ENCODE results near the gene PTPRA.
"Not testable (repeated sequence)": the region's sequence is repeated elsewhere in the genome, so short reads cannot be mapped to it uniquely, and the experiment has no call there.

Gene PTPRA

DNA sequence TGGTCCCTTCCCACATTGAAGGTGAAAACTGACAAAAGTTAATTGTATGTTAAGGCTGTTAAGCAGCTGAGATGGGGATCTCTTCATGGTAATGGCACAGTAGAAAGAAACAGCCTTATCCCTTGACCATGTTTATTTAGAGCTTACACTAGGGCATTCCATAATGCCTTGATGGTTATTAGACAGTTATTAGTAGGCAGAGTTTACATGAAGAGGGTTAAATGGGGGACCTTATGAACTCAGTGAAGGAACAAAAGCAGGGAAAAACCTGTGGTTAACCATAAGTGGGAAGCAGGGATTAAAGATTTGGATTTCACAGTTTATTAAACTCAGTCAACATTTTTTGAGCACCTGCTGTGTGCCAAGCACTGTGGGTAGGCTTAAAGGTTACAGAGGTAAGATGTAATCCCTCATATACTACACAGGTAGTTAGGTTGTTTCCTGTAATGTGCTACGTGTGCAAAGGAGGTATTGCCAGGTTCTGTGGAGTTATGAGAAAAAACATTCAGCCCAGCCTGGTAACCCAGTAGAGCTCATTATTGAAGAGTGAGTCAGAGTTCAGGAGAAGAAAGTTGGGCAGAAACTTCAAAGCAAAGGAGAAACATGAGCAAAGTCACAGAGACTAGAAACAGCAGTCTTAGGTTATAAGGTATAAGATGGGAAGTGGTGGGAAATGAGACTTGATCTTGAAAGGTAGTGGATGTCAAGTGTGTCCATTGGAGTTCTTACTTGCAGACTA is 137.9 kb downstream of the PTPRA start:
- H3K27me3 Mint-ChIP-seq, result no peaks in the 10 kb centered on the region
- H3K4me1 Mint-ChIP-seq (ENCODE audit: low read depth), result peaks cover 52% of the 10 kb centered on the region

GRCh38 chr20:3011752-3012151 is 138.5 kb downstream of the PTPRA start:
- H3K36me3 Mint-ChIP-seq (ENCODE audit: low read depth), result peaks cover 51% of the 10 kb centered on the region
- H3K9me3 Mint-ChIP-seq, result no peaks in the 10 kb centered on the region
- H3K27me3 Mint-ChIP-seq, result no peaks in the 10 kb centered on the region
- peaks cover 55% of the 10 kb centered on the region for H3K4me1 Mint-ChIP-seq (ENCODE audit: low read depth)
- H3K4me3 Mint-ChIP-seq, result no peak overlapping the region
- H3K27ac Mint-ChIP-seq, result peak overlapping the region; percentile 82

More for the DNA sequence above, 137.9 kb downstream of the PTPRA start:
- Mint-ChIP-seq H3K27ac (peak overlapping the region; percentile 82), H3K4me3 (no peak overlapping the region), H3K9me3 (no peaks in the 10 kb centered on the region), H3K36me3 (ENCODE audit: low read depth) (peaks cover 49% of the 10 kb centered on the region)

- Mint-ChIP-seq H3K36me3 (ENCODE audit: low read depth) (peaks cover 47% of the 10 kb centered on the region), H3K4me1 (ENCODE audit: low read depth) (peaks cover 61% of the 10 kb centered on the region), H3K27ac (peak overlapping the region; percentile 34), H3K4me3 (no peak overlapping the region), H3K9me3 (no peaks in the 10 kb centered on the region), H3K27me3 (no peaks in the 10 kb centered on the region)
These were observed 140.5 kb downstream of the PTPRA start for GRCh38 chr20:3013771-3014170.

- H3K27me3 Mint-ChIP-seq, result no peaks in the 10 kb centered on the region
- peaks cover 43% of the 10 kb centered on the region for H3K36me3 Mint-ChIP-seq (ENCODE audit: low read depth)
- no peaks in the 10 kb centered on the region for H3K9me3 Mint-ChIP-seq
- H3K4me1 Mint-ChIP-seq (ENCODE audit: low read depth), result peaks cover 61% of the 10 kb centered on the region
- no peak overlapping the region for H3K4me3 Mint-ChIP-seq
- H3K27ac Mint-ChIP-seq, result no peak overlapping the region
These were observed 140.9 kb downstream of the PTPRA start for GRCh38 chr20:3014179-3014578.

GRCh38 chr20:3014662-3015061 is 141.4 kb downstream of the PTPRA start:
- peak overlapping the region; percentile 7 for H3K4me3 Mint-ChIP-seq
- H3K9me3 Mint-ChIP-seq, result no peaks in the 10 kb centered on the region
- peaks cover 38% of the 10 kb centered on the region for H3K36me3 Mint-ChIP-seq (ENCODE audit: low read depth)
- H3K27me3 Mint-ChIP-seq, result no peaks in the 10 kb centered on the region
- H3K4me1 Mint-ChIP-seq (ENCODE audit: low read depth), result peaks cover 58% of the 10 kb centered on the region
- peak overlapping the region; percentile 79 for H3K27ac Mint-ChIP-seq

DNA sequence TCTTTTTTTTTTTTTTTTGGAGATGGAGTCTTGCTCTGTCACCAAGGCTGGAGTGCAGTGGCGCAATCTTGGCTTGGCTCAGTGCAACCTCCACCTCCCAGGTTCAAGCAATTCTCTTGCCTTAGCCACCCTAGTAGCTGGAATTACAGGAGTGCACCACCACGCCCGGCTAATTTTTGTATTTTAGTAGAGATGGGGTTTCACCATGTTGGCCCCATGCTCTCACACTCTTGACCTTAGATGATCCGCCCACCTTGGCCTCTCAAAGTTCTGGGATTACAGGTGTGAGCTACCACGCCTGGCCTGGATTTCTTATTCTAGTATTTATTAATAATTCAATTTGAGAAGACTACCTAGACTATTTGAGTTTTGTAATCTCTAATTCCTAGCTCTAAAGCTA is 142.0 kb downstream of the PTPRA start:
- H3K9me3 Mint-ChIP-seq, H3K27me3 Mint-ChIP-seq: not testable (repeated sequence)
- Mint-ChIP-seq H3K36me3 (ENCODE audit: low read depth) (peaks cover 37% of the 10 kb centered on the region), H3K4me3 (peak overlapping the region; percentile 7), H3K27ac (peak overlapping the region; percentile 79), H3K4me1 (ENCODE audit: low read depth) (peaks cover 58% of the 10 kb centered on the region)

DNA sequence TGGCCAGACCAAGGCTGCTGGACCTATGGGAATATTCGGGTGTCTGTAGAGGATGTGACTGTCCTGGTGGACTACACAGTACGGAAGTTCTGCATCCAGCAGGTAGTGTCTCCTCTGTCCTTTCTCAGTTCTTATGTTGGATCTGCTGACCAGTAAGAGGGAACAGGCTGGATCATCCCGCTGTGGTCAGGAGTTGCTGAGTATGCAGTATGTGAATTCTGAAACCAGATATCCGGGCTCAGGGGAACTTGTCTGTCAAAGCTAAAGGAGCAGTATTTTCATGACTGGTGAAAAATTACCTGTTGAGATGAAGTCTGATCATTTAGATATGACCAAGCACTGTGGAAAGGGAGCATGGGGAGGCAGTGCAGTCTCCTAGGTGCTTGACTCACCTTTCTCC is 148.0 kb downstream of the PTPRA start:
- Mint-ChIP-seq H3K4me1 (ENCODE audit: low read depth) (peaks cover 21% of the 10 kb centered on the region), H3K4me3 (no peak overlapping the region), H3K36me3 (ENCODE audit: low read depth) (peaks cover 67% of the 10 kb centered on the region), H3K9me3 (no peaks in the 10 kb centered on the region), H3K27ac (peak overlapping the region; percentile 21), H3K27me3 (no peaks in the 10 kb centered on the region)

- Mint-ChIP-seq H3K27me3 (no peaks in the 10 kb centered on the region), H3K4me3 (no peak overlapping the region), H3K4me1 (ENCODE audit: low read depth) (peaks cover 18% of the 10 kb centered on the region), H3K9me3 (no peaks in the 10 kb centered on the region), H3K27ac (peak overlapping the region; percentile 21), H3K36me3 (ENCODE audit: low read depth) (peaks cover 67% of the 10 kb centered on the region)
These were observed 148.5 kb downstream of the PTPRA start for GRCh38 chr20:3021777-3022176.

GRCh38 chr20:3022559-3023490 is 149.5 kb downstream of the PTPRA start:
- peaks cover 12% of the 10 kb centered on the region for H3K4me1 Mint-ChIP-seq (ENCODE audit: low read depth)
- not testable (repeated sequence) for H3K4me3 Mint-ChIP-seq, H3K9me3 Mint-ChIP-seq, H3K27me3 Mint-ChIP-seq, H3K27ac Mint-ChIP-seq
- peaks cover 66% of the 10 kb centered on the region for H3K36me3 Mint-ChIP-seq (ENCODE audit: low read depth)

DNA sequence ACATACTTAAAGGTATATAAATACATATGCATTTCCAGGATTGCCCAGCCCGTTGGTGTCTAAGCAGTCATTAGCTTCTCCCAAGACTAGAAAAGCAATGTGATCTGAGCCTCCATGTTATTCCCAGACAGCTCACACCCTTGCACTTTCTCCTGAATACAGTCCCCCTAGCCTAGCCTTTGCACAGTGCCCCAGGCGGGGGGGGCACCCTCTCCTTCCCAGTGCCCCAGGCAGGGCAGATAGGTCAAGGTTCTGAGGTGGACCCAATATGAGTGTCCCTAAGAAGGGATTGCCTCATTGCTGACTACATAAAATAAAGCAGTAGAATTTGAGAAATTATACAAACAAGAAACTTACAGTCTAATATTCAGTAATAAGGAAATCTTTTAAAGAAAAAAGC is 154.7 kb downstream of the PTPRA start:
- peaks cover 57% of the 10 kb centered on the region for H3K36me3 Mint-ChIP-seq (ENCODE audit: low read depth)
- no peaks in the 10 kb centered on the region for H3K27me3 Mint-ChIP-seq
- no peaks in the 10 kb centered on the region for H3K9me3 Mint-ChIP-seq
- H3K4me1 Mint-ChIP-seq (ENCODE audit: low read depth), result no peaks in the 10 kb centered on the region
- H3K4me3 Mint-ChIP-seq, result no peak overlapping the region
- H3K27ac Mint-ChIP-seq, result no peak overlapping the region

DNA sequence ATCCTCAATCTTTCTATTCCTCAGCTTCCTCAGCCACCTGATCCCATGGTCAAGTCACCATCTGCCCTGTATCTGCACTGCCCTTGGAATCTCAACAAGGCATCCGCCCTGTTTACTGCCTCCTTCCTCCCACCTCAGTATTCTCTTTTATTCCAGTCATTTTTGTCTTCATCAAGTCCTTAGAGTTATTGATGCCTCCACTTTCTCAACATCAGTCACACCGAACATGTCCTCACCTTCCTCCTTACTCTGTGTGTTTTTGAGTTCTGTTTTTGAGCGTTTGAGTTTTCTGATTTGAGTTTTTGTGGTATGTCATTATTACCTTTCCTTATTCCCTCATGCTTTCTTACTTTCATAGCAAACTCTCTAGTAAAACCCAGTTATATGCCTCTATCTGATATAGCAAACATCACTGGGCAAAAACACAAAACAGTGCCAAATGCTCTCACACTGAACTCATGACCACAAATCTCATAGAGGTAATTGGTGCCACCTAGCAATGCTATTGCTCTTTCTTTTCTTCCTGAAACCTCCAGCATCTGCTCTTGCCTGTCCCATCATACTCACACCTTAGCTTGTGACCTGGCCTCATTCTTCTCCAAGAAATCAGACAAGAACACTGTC is 158.4 kb downstream of the PTPRA start:
- peaks cover 46% of the 10 kb centered on the region for H3K36me3 Mint-ChIP-seq (ENCODE audit: low read depth)
- no peaks in the 10 kb centered on the region for H3K9me3 Mint-ChIP-seq
- no peak overlapping the region for H3K27ac Mint-ChIP-seq
- no peak overlapping the region for H3K4me3 Mint-ChIP-seq
- no peaks in the 10 kb centered on the region for H3K4me1 Mint-ChIP-seq (ENCODE audit: low read depth)
- no peaks in the 10 kb centered on the region for H3K27me3 Mint-ChIP-seq

DNA sequence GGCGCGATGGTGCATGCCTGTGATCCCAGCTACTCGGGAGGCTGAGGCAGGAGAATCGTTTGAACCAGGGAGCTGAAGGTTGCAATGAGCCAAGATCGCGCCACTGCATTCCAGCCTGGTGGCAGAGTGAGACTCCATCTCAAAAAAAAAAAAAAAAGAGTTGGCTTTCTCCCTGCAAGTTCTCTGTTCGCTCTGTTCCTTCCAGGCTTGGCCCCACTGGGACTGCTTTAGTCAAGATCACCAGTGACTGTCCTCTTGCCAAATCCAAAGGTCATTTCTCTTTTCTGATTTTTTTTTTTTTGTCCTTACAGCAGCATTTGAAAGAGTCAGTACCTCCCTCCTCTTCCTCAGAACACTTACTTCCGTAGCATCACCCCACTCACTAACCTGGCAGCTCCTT is 159.3 kb downstream of the PTPRA start:
- Mint-ChIP-seq H3K36me3 (ENCODE audit: low read depth) (peaks cover 38% of the 10 kb centered on the region), H3K4me1 (ENCODE audit: low read depth) (no peaks in the 10 kb centered on the region), H3K27ac (no peak overlapping the region), H3K27me3 (no peaks in the 10 kb centered on the region), H3K9me3 (no peaks in the 10 kb centered on the region), H3K4me3 (no peak overlapping the region)

GRCh38 chr20:3037654-3038053 is 164.4 kb downstream of the PTPRA start:
- H3K27ac Mint-ChIP-seq, result no peak overlapping the region
- H3K27me3 Mint-ChIP-seq, result no peaks in the 10 kb centered on the region
- peaks cover 21% of the 10 kb centered on the region for H3K36me3 Mint-ChIP-seq (ENCODE audit: low read depth)
- no peaks in the 10 kb centered on the region for H3K9me3 Mint-ChIP-seq
- no peaks in the 10 kb centered on the region for H3K4me1 Mint-ChIP-seq (ENCODE audit: low read depth)
- H3K4me3 Mint-ChIP-seq, result no peak overlapping the region

DNA sequence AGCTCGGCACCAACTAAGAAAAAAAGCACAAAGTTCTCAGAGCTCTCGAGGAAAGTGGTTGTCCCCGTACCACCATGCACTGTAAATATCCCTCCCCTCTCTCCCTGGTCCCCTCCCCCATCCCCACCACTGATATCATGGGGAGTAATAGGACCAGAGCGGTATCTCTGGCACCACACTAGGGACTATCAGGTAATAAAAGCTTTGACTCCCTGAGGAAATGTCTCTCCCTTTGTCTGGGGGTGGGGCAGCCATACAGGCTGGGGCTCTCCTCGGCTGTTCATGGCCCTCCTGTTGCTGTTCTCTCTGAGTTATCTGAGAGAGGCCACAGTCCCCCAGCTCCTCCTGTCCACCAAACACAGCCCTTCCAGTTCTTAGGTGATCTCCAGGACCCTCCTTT is 165.2 kb downstream of the PTPRA start:
- H3K36me3 Mint-ChIP-seq (ENCODE audit: low read depth), result peaks cover 21% of the 10 kb centered on the region

DNA sequence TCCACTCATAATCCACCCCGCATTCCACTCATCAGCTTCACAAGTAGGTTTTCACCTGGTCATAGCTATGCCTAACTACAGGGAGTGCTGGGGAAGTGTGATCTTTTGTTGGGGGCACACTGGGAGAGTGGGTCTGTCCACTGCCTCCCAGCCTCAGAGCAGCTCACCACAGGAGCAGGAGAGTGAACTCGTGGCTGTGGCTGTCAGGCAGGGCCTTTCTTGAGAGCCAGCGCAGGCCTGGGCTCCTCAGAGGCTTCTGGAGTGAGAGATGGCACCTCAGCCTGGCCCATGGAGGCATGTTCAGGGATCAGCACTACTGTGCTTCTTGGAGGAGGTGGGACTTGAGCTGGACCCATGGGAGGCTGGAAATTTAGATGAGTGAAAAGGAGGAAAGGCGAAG is 166.1 kb downstream of the PTPRA start:
- Mint-ChIP-seq H3K36me3 (ENCODE audit: low read depth) (peaks cover 21% of the 10 kb centered on the region), H3K27me3 (no peaks in the 10 kb centered on the region), H3K9me3 (no peaks in the 10 kb centered on the region), H3K27ac (peak overlapping the region; percentile 69), H3K4me1 (ENCODE audit: low read depth) (no peaks in the 10 kb centered on the region), H3K4me3 (no peak overlapping the region)

More for the DNA sequence above, 165.2 kb downstream of the PTPRA start:
- Mint-ChIP-seq H3K9me3 (no peaks in the 10 kb centered on the region), H3K4me3 (no peak overlapping the region), H3K27me3 (no peaks in the 10 kb centered on the region), H3K4me1 (ENCODE audit: low read depth) (no peaks in the 10 kb centered on the region), H3K27ac (peak overlapping the region; percentile 47)
